KOPT-K1 (cell line): ENCODE results near the gene THOC6.
A peak's percentile ranks its signal among the peaks of the same experiment; 100 is the strongest.

Experiments used
- H3K27ac ChIP-seq: fragments of 200-600 bp; sonication (generic); 2 replicates; pipeline ENCODE4 v1.5.1; 2016; ENCODE audit warnings: antibody characterized with exemption, mild to moderate bottlenecking, low read depth, low read length; ENCODE audit not compliant: poor library complexity, severe bottlenecking
- H3K36me3 ChIP-seq: fragments of 200-600 bp; sonication (generic); 2 replicates; pipeline ENCODE4 v1.5.1; 2017; ENCODE audit warnings: antibody characterized with exemption, mild to moderate bottlenecking, low read length, moderate library complexity; ENCODE audit not compliant: insufficient read depth
- H3K9me3 ChIP-seq: fragments of 200-600 bp; sonication (generic); 2 replicates; pipeline ENCODE4 v1.5.1; 2017; ENCODE audit warnings: antibody characterized with exemption, low read length, mild to moderate bottlenecking; ENCODE audit not compliant: insufficient read depth, poor library complexity, severe bottlenecking

Gene THOC6

DNA sequence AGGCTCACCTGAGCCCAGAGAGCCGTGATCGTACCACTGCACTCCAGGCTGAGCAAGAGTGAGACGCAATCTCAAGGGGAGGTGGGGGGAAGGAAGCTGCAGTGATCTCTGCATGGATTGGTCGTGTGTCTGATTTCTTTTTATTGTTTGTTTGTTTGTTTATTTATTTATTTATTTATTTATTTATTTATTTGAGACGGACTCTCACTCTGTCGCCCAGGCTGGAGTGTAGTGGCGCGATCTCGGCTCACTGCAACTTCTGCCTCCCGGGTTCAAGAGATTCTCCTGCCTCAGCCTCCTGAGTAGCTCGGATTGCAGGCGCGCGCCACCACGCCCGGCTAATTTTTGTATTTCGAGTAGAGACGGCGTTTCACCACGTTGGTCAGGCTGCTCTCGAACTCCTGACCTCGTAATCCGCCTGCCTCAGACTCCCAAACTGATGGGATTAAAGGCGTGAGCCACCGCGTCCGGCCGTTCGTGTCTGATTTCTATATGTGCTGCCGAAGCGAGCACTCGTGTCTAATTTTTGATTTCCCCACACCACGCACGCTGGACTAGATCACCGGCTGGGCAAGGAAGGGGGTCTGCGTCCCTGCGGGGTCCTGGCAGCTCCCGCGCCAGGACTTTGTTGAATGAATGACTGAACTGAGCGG lies 4.1 kb upstream of the THOC6 start:
- H3K9me3 ChIP-seq: no peaks in the 10 kb centered on the region
- no peak overlapping the region for H3K27ac ChIP-seq
- H3K36me3 ChIP-seq: no peaks in the 10 kb centered on the region

DNA sequence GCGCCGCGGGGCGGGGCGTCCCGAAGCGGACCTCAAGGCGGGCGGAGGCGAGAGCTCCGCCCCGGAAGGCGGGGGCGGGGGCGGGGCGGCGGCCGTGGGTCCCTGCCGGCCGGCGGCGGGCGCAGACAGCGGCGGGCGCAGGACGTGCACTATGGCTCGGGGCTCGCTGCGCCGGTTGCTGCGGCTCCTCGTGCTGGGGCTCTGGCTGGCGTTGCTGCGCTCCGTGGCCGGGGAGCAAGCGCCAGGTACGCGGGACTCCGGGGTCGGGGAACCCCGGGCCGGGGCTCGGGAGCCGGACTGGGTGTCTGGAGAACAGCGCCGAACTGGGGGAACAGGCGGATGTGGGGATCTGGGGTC lies 3.6 kb upstream of the THOC6 start, which contains the start of gene TNFRSF12A:
Gene TNFRSF12A (plus strand): TSS at position 122 of the 357 bp plus-strand sequence. CDS start 30 bp downstream, at position 152.
- H3K36me3 ChIP-seq: 0 out of 2 replicates have a peak, but pooled peaks cover under 1% of the 10 kb centered on the region
- no peaks in the 10 kb centered on the region for H3K9me3 ChIP-seq
- H3K27ac ChIP-seq: no peak within 1 kb of the TSS

DNA sequence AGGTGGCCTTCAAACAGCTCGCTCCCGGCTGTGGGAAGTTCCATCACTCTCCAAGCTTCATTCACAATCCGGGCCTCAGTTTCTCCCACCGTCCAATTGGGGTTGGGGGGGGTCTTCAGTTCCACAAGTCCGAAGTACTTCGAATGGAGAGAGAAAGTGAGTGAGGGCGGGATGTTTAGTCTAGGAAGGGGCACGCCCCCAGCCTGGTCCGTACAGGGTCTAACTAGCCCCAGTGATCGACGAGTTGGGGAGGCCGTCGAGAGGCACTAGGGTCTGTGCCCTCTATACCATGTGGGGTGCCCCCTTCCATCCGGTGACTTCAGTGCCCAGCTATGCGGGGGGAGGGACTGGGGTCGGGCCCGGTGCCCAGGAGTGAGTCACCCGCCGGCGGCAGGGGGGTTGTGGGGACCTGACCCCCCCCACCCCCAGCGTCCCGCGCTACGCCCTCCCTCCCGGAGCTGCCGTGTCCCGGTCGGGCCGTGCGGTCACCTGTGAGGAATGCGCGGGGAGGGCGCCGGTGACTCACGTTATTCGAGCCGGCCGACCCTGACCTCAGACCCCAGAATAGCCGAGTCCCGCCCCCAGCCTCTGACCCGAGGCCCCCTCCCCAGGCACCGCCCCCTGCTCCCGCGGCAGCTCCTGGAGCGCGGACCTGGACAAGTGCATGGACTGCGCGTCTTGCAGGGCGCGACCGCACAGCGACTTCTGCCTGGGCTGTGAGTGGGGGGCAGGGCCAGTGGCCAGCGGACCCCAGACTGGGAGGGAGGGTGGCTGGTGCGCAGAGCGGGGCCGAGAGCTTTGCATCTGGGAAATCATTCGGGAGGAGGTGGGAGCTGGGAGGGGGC lies 3.0 kb upstream of the THOC6 start:
- Histone ChIP-seq H3K36me3 (peaks cover 7% of the 10 kb centered on the region), H3K9me3 (no peaks in the 10 kb centered on the region), H3K27ac (no peak overlapping the region)

DNA sequence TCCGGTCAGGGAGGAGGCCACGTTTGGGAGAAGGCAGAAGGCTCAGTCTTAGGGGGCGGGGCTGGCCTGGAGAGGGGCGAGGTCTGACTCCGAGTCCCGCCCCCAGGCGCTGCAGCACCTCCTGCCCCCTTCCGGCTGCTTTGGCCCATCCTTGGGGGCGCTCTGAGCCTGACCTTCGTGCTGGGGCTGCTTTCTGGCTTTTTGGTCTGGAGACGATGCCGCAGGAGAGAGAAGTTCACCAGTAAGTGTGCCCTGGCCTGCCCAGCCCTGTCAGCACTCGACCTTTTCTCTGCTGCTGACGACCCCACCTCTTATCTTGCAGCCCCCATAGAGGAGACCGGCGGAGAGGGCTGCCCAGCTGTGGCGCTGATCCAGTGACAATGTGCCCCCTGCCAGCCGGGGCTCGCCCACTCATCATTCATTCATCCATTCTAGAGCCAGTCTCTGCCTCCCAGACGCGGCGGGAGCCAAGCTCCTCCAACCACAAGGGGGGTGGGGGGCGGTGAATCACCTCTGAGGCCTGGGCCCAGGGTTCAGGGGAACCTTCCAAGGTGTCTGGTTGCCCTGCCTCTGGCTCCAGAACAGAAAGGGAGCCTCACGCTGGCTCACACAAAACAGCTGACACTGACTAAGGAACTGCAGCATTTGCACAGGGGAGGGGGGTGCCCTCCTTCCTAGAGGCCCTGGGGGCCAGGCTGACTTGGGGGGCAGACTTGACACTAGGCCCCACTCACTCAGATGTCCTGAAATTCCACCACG lies 2.2 kb upstream of the THOC6 start:
- peaks cover 15% of the 10 kb centered on the region for H3K36me3 ChIP-seq
- no peaks in the 10 kb centered on the region for H3K9me3 ChIP-seq
- no peak overlapping the region for H3K27ac ChIP-seq

DNA sequence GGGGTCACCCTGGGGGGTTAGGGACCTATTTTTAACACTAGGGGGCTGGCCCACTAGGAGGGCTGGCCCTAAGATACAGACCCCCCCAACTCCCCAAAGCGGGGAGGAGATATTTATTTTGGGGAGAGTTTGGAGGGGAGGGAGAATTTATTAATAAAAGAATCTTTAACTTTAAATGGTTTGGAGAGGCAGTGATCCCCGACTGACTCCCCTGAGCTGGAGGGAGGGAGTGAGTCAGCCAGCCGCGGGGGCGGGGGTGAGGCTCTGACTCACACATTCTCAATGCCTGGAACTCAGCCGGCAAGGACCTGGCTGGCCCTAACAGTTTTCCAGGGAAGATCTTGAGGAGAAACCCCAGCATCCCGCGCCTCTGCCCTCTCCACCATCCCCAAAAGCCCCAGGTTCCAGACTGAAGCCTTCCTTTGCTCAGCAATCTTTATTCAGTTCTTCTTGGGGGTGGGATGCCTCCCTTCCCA lies 1.6 kb upstream of the THOC6 start:
- Histone ChIP-seq H3K36me3 (peaks cover 21% of the 10 kb centered on the region), H3K9me3 (no peaks in the 10 kb centered on the region), H3K27ac (no peak overlapping the region)

DNA sequence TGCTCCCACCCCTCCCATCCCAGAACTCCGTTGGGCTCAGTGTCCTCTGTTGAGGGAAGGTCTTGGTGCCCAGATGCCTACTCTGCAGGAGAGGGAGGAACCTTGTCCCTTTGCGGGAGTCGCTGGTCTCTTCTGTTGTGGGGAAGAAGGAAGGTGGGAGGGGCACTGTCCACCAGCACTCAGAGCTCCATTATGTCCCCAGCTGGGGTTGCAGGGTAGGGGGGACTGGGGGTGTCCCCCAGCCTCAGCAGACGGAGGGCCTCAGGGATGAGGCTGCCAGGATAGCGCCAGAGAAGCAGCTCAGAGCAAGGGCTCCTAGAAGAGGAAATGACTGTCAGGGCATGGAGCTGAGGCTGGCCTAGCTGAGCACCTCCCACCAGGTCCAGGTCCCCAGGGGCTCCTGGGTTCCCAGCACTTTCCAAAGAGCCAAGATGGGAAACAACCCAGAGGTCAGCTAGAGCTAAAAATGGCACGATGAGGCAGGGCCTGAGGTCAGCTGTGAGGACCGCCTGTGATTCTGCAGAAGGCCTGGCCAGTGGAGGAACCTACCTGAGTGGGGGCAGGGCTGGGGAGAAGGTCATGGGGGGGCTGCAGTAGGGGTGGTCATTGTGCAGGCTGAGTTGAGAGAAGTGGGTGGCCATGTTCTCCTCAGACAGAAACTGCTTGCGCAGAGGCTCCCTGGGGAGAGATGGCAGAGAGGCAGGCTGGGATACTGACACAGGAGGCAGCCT lies 986 bp upstream of the THOC6 start:
- Histone ChIP-seq H3K9me3 (no peaks in the 10 kb centered on the region), H3K36me3 (peaks cover 24% of the 10 kb centered on the region), H3K27ac (no peak overlapping the region)

DNA sequence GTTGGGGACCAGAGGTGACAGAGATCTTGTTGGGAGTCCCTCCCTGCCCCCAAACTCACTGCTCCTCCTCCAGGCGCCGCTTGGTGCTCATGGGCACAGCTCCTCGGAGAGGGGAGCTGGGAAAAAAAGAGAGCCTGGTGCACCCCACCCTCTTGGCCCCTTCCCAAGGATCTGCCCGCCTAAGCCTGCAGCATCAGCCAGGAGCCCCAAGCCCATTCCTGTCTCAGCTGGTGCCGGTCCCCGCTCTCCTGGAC lies 493 bp upstream of the THOC6 start:
- peak overlapping the region; percentile 90 for H3K27ac ChIP-seq
- H3K36me3 ChIP-seq: peaks cover 24% of the 10 kb centered on the region
- no peaks in the 10 kb centered on the region for H3K9me3 ChIP-seq

DNA sequence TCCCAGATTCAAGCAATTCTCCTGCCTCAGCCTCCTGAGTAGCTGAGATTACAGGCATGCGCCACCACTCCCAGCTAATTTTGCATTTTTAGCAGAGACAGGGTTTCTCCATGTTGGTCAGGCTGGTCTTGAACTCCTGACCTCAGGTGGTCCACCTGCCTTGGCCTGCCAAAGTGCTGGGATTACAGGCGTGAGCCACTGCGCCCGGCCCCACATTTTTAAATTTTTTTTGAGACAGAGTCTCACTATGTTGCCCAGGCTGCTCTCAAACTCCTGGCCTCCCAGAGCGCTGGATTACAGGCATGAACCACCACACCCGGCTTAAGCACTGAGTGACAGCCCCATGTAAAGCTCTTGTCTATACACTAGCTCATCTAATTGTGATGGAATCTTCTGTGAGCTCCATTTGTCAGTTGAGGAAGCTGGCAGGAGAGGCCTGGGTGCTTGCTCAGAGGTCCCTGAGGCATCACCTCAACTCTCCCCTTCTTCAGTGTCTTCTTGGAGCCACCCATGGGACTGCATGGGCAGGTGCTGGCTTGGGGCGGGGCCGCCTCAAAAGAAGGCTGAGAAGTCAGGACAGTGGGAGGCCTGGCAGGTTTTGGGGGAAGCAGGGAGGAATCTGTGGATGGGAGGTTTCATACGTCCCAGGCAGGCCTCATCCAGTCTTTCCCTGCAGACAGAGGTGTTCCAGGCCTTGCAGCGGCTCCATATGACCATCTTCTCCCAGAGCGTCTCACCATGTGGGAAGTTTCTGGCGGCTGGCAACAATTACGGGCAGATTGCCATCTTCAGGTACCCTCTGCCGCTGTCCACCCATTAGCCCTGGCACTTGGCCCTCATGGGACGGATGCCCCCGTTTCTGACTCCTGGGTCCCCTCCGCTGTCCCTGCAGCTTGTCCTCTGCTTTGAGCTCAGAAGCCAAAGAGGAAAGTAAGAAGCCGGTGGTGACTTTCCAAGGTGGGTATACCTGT lies 1.5 kb downstream of the THOC6 start:
- Histone ChIP-seq H3K36me3 (peaks cover 24% of the 10 kb centered on the region), H3K9me3 (no peaks in the 10 kb centered on the region), H3K27ac (no peak overlapping the region)

DNA sequence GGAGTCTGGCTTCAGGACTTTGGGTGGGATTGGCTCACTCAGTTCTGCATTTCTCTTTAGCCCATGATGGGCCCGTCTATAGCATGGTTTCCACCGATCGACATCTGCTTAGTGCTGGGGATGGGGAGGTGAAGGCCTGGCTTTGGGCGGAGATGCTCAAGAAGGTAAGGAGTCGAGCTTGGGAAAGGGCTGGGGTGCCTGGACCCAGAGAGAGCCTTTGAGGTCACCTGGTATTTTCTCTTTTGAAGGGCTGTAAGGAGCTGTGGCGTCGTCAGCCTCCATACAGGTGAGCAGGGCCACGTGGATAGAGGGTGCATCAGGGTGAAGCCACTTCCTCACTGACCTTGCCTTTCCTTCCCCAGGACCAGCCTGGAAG lies 2.2 kb downstream of the THOC6 start:
- no peaks in the 10 kb centered on the region for H3K9me3 ChIP-seq
- H3K27ac ChIP-seq: no peak overlapping the region
- peaks cover 24% of the 10 kb centered on the region for H3K36me3 ChIP-seq

DNA sequence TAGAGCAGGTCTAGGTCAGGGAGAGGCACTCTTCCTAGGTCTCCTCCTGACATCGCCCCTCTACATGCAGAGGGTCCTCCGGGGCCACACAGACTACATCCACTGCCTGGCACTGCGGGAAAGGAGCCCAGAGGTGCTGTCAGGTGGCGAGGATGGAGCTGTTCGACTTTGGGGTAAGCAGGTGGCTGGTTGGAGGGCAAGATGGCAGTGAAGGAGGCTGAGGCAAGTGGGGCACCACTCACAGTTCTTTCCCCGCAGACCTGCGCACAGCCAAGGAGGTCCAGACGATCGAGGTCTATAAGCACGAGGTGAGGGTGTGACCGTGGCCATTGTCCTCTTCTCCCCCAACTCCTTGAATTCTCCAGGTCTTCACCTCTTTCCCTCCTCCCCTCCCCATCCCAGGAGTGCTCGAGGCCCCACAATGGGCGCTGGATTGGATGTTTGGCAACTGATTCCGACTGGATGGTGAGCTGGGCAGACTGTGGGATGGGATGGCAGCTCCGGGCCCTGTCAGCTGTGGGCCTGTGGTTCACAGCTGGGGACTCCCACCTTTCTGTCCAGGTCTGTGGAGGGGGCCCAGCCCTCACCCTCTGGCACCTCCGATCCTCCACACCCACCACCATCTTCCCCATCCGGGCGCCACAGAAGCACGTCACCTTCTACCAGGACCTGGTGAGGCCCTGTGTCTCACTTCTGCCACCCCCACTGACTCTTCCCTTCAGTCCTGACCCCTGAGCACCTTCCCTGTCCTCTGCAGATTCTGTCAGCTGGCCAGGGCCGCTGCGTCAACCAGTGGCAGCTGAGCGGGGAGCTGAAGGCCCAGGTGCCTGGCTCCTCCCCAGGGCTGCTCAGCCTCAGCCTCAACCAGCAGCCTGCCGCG lies 3.0 kb downstream of the THOC6 start:
- Histone ChIP-seq H3K27ac (no peak overlapping the region), H3K9me3 (no peaks in the 10 kb centered on the region), H3K36me3 (peaks cover 24% of the 10 kb centered on the region)

DNA sequence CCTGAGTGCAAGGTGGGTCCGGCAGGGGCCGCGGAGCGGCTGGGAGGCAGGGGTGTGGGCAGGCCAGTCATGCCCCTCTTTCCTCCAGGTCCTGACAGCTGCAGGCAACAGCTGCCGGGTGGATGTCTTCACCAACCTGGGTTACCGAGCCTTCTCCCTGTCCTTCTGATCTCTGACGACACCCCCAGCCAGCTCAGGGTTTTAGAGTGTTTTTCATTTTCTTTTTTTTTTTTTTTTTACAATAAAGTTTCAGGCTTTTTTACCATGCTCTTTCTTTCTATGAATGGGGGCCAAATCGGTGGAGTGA lies 3.6 kb downstream of the THOC6 start:
- no peak overlapping the region for H3K27ac ChIP-seq
- peaks cover 24% of the 10 kb centered on the region for H3K36me3 ChIP-seq
- H3K9me3 ChIP-seq: no peaks in the 10 kb centered on the region

DNA sequence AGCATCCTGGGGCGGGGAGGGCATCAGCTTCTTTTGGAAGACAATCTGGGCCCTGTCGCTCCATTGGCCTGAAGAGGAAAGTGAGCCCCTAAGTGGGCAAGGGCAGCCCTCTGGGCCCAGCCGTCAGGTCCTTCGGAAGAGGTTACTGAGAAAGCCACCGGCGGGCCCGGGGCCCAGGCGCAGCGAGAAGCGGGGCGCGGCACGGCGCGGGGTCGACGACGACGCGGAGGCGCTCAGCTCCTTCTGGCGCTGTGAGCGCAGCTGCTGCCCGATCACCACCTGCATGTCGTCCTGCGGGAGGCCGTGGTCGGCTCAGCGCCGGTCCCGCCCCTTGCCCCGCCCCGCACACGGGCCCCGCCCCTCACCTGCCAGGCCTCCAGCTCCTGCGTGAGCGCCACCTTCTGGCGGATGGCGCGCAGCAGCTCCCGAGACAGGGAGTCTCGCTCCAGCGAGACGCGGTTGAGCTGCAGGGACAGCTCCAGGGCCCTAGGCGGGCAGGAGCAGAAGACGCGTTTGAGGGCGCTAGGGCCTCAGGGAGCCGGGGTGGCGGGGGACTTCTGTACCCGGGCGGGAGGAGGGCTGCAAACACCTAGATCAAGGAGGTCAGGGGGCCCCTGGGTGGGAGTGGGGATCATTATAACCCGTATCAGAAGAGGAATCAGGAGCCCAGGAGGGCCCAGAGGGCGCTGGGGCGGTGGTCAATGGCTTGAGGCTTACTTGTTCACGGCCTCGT lies 4.3 kb downstream of the THOC6 start:
- Histone ChIP-seq H3K9me3 (no peaks in the 10 kb centered on the region), H3K27ac (no peak overlapping the region), H3K36me3 (peaks cover 24% of the 10 kb centered on the region)

DNA sequence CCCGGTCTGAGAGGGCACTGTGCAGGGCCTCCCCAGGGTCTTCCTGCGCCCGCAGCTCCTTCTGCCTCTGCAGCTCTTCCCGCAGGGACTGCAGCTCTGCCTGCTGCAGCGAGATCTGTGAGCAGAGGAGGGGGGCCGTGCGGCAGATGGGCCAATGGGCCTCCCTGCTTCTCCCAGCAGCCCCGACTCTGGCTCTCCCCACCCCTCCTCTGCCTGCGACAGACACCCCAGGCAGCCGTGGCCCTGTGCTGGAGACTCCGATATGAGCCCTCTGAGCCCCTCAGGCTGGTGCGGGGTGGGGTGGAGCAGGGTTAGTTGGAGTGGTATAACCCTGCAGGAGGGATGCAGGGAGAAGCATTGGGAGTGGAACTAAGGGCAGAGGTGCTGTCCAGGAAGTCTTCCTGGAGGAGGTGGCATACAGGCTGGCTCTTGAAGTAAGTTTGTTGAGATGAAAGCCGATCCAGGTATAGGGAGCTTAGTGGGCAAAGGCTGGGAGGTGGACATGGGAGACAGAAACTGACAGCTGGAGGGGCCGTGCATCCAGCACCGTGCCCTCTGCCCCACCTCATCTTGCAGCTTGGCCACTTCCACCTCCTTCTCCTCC lies 5.0 kb downstream of the THOC6 start:
- Histone ChIP-seq H3K36me3 (peaks cover 24% of the 10 kb centered on the region), H3K9me3 (no peaks in the 10 kb centered on the region), H3K27ac (no peak overlapping the region)
